Ovary (tissue), 3 donors: ENCODE data around the gene PFKL.

ENCODE experiments used
- EP300 ChIP-seq: sonication (generic); formaldehyde crosslinking; IDR thresholded peaks from one replicate; pipeline ENCODE4 v1.6.1; 2017; ENCODE audit warnings: antibody characterized with exemption
- POLR2A ChIP-seq: fragments of 450-650 bp; IDR thresholded peaks from one replicate; pipeline ENCODE4 v1.6.1; 2017; ENCODE audit warnings: antibody characterized with exemption, mild to moderate bottlenecking, moderate library complexity
- TF ChIP-seq, protein P1 (sequence below), 3 donors: fragments of 450-650 bp in 2 of 3; fragments of 200-600 bp in 1 of 3; IDR thresholded peaks; one replicate each; pipeline versions ENCODE4 v1.5.1 to v1.8.0; 2016 to 2022; ENCODE audit warnings: antibody characterized with exemption in 3 of 3, mild to moderate bottlenecking in 1 of 3
- donor health status: DM: no; HTN: no; CAD: no.

DNA sequence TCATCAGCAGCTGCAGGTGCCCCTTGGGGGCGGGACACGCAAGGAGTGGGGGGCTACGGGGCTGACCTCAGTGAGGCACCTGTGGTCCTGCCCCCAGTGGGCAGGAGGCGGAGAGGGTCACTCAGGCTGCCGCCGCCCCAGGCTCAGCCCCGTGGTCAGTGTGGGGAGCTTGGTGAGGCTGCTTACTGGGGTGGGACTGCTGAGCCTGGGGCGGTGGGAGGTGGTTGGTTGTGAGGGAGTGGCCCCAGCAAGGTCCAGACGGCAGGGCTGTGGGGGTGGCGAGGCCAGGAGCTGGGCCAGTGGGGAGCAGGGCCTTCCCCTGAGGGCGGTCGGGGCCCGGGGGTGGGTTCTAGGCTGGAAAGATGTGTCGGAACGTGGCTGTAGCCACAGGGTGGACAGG, 14.3 kb downstream of the PFKL start:
- TF ChIP-seq, protein P1, sequence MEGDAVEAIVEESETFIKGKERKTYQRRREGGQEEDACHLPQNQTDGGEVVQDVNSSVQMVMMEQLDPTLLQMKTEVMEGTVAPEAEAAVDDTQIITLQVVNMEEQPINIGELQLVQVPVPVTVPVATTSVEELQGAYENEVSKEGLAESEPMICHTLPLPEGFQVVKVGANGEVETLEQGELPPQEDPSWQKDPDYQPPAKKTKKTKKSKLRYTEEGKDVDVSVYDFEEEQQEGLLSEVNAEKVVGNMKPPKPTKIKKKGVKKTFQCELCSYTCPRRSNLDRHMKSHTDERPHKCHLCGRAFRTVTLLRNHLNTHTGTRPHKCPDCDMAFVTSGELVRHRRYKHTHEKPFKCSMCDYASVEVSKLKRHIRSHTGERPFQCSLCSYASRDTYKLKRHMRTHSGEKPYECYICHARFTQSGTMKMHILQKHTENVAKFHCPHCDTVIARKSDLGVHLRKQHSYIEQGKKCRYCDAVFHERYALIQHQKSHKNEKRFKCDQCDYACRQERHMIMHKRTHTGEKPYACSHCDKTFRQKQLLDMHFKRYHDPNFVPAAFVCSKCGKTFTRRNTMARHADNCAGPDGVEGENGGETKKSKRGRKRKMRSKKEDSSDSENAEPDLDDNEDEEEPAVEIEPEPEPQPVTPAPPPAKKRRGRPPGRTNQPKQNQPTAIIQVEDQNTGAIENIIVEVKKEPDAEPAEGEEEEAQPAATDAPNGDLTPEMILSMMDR (IDR thresholded peaks at IDR 0.05) = no peak
- TF ChIP-seq EP300 (no peak), POLR2A (no peak)
